CD1c-positive myeloid dendritic cell (primary cell): ENCODE data around the gene PRRG1.
"Not testable (repeated sequence)": the region's sequence is repeated elsewhere in the genome, so short reads cannot be mapped to it uniquely, and the experiment has no call there.

Experiments
- DNase-seq: peaks from one replicate; pipeline ENCODE4 v3.0.0-alpha.2; 2016; ENCODE audit errors: extremely low spot score

The PRRG1 gene

GRCh38 chrX:37472836-37473235 is 123.7 kb downstream of the PRRG1 start:
- DNase-seq, result no peak

- no peak for DNase-seq
Measured at GRCh38 chrX:37474478-37474877, 125.3 kb downstream of the PRRG1 start.

GRCh38 chrX:37476571-37477170 is 127.5 kb downstream of the PRRG1 start:
- DNase-seq, result no peak

GRCh38 chrX:37484335-37484734 is 135.2 kb downstream of the PRRG1 start:
- not testable (repeated sequence) for DNase-seq

GRCh38 chrX:37485429-37485828 is 136.3 kb downstream of the PRRG1 start:
- no peak for DNase-seq

GRCh38 chrX:37487271-37487670 is 138.1 kb downstream of the PRRG1 start:
- no peak for DNase-seq

- no peak for DNase-seq
Measured at GRCh38 chrX:37488323-37488722, 139.2 kb downstream of the PRRG1 start.

- no peak for DNase-seq
Measured at GRCh38 chrX:37491686-37492085, 142.5 kb downstream of the PRRG1 start.

- not testable (repeated sequence) for DNase-seq
Measured at GRCh38 chrX:37495760-37496159, 146.6 kb downstream of the PRRG1 start.

GRCh38 chrX:37497126-37497525 is 148.0 kb downstream of the PRRG1 start:
- DNase-seq, result not testable (repeated sequence)

GRCh38 chrX:37498323-37498722 is 149.2 kb downstream of the PRRG1 start:
- DNase-seq, result not testable (repeated sequence)

GRCh38 chrX:37499649-37500048 is 150.5 kb downstream of the PRRG1 start:
- not testable (repeated sequence) for DNase-seq

GRCh38 chrX:37504991-37505390 is 155.8 kb downstream of the PRRG1 start:
- no peak for DNase-seq
